H1 (cell line): ENCODE measurements around the gene DNAL1. TPM values are rescaled to one million over a fixed set of nuclear protein-coding genes. Genes with fewer than 3 reads are reported as not detected.

Experiments used
- CTCF ChIA-PET: fragments of 300-600 bp; sonication (Branson Sonifier 250); formaldehyde crosslinking; loops from one replicate; lab custom pipeline; 2021; ENCODE audit not compliant: partially characterized antibody; lab: Charles Lee
- POLR2A ChIA-PET: fragments of 300-600 bp; sonication (Branson Sonifier 250); formaldehyde crosslinking; loops from one replicate; lab custom pipeline; 2021; ENCODE audit warnings: inconsistent platforms; ENCODE audit not compliant: partially characterized antibody; lab: Charles Lee
- DNase-seq, 2 experiments: peaks; one replicate each; pipeline versions ENCODE4 v3.0.0 to v3.0.0-alpha.2; 2010 to 2022; ENCODE audit warnings: low spot score in 2 of 2, low read depth in 1 of 2, mixed read lengths in 1 of 2
- FAIRE-seq: peaks from 2 replicates; lab custom pipeline; 2011; peaks lifted over from hg19 to GRCh38; lab: Jason Lieb, UNC
- H2AFZ ChIP-seq: 2 replicates; pipeline ENCODE4 v1.8.1; 2012; ENCODE audit warnings: low read length, inconsistent platforms
- H2AK5ac ChIP-seq: 2 replicates; pipeline ENCODE4 v1.6.1; 2013; ENCODE audit warnings: low read depth, low read length
- H2BK120ac ChIP-seq: replicated peaks from 2 replicates; pipeline ENCODE3; 2013; ENCODE audit warnings: low read depth, low read length, inconsistent platforms
- H2BK12ac ChIP-seq: 2 replicates; pipeline ENCODE4 v1.6.1; 2013; ENCODE audit warnings: low read depth, low read length
- H2BK15ac ChIP-seq: 2 replicates; pipeline ENCODE4 v1.6.1; 2013; ENCODE audit warnings: low read length
- H2BK20ac ChIP-seq: 2 replicates; pipeline ENCODE4 v1.6.1; 2013; ENCODE audit warnings: low read length
- H2BK5ac ChIP-seq: 2 replicates; pipeline ENCODE4 v1.6.1; 2013; ENCODE audit warnings: low read depth, low read length
- H3K14ac ChIP-seq: 2 replicates; pipeline ENCODE4 v1.6.1; 2013; ENCODE audit warnings: inconsistent platforms; ENCODE audit not compliant: insufficient read length
- H3K18ac ChIP-seq: 2 replicates; pipeline ENCODE4 v1.6.1; 2013; ENCODE audit warnings: low read length; ENCODE audit errors: extremely low read depth
- H3K23ac ChIP-seq: 2 replicates; pipeline ENCODE4 v1.6.1; 2013; ENCODE audit warnings: inconsistent platforms; ENCODE audit not compliant: insufficient read length
- H3K23me2 ChIP-seq: 2 replicates; pipeline ENCODE4 v1.6.1; 2013; ENCODE audit warnings: low read depth, low read length
- H3K27ac ChIP-seq: 2 replicates; pipeline ENCODE4 v1.6.1; 2011; ENCODE audit warnings: low read depth, low read length, inconsistent platforms
- H3K27me3 ChIP-seq, 4 experiments: replicated peaks in 1 of 4; 1 replicate in 1 of 4; 2 replicates in 3 of 4; pipeline versions ENCODE4 v1.6.1 to v1.8.1; 2011 to 2013; ENCODE audit warnings: low read length in 3 of 4, mild to moderate bottlenecking in 3 of 4, inconsistent platforms in 2 of 4, mixed read lengths in 2 of 4, moderate library complexity in 1 of 4; ENCODE audit not compliant: control insufficient read depth in 3 of 4, insufficient read depth in 3 of 4; ENCODE audit errors: extremely low read depth in 1 of 4
- H3K36me3 ChIP-seq, 4 experiments: 2 replicates each; pipeline versions ENCODE4 v1.6.1 to v1.8.1; 2011 to 2013; ENCODE audit warnings: mild to moderate bottlenecking in 4 of 4, low read length in 3 of 4, moderate library complexity in 2 of 4, control low read depth in 1 of 4, inconsistent platforms in 1 of 4; ENCODE audit not compliant: insufficient read depth in 4 of 4, control insufficient read depth in 2 of 4
- H3K4ac ChIP-seq: replicated peaks from 2 replicates; pipeline ENCODE3; 2013; ENCODE audit warnings: low read length, low read depth, mixed read lengths, inconsistent platforms; ENCODE audit not compliant: insufficient read length
- H3K4me1 ChIP-seq, 4 experiments: replicated peaks in 1 of 4; 1 replicate in 1 of 4; 2 replicates in 3 of 4; pipeline versions ENCODE4 v1.6.1 to v1.8.1; 2011 to 2013; ENCODE audit warnings: low read length in 3 of 4, inconsistent platforms in 2 of 4, mixed read lengths in 1 of 4; ENCODE audit not compliant: insufficient read depth in 4 of 4, control insufficient read depth in 3 of 4
- H3K4me2 ChIP-seq, 2 experiments: 2 replicates each; pipeline versions ENCODE4 v1.6.1 to v1.8.1; 2011 to 2013; ENCODE audit warnings: low read depth in 2 of 2, low read length in 2 of 2, control low read depth in 1 of 2, inconsistent platforms in 1 of 2, mild to moderate bottlenecking in 1 of 2; ENCODE audit not compliant: insufficient read depth in 1 of 2
- H3K4me3 ChIP-seq, 4 experiments: fragments of 200-600, 300-600 bp in 1 of 4; sonication (generic), shearing (Covaris generic), sonication (Bioruptor Twin) in 1 of 4; 2 replicates each; pipeline versions ENCODE4 v1.5.1 to v1.8.1; 2011 to 2016; ENCODE audit warnings: low read length in 4 of 4, low read depth in 3 of 4, control low read depth in 2 of 4, inconsistent platforms in 2 of 4, mild to moderate bottlenecking in 2 of 4, mixed read lengths in 1 of 4, moderate library complexity in 1 of 4; ENCODE audit not compliant: insufficient read depth in 2 of 4; ENCODE audit errors: extremely low read depth in 1 of 4
- H3K56ac ChIP-seq: replicated peaks from 2 replicates; pipeline ENCODE3; 2013; ENCODE audit warnings: low read depth, mild to moderate bottlenecking, mixed read lengths, low read length, inconsistent platforms; ENCODE audit not compliant: insufficient read length
- H3K79me1 ChIP-seq: 2 replicates; pipeline ENCODE4 v1.6.1; 2013; ENCODE audit warnings: low read depth, low read length, control low read depth
- H3K79me2 ChIP-seq, 2 experiments: 2 replicates each; pipeline versions ENCODE4 v1.6.1 to v1.8.1; 2012 to 2013; ENCODE audit warnings: low read length in 2 of 2, mild to moderate bottlenecking in 2 of 2, inconsistent platforms in 1 of 2; ENCODE audit not compliant: insufficient read depth in 2 of 2, control insufficient read depth in 1 of 2
- H3K9ac ChIP-seq, 4 experiments: replicated peaks in 1 of 4; 1 replicate in 1 of 4; 2 replicates in 3 of 4; pipeline versions ENCODE4 v1.6.1 to v1.8.1; 2011 to 2013; ENCODE audit warnings: low read depth in 3 of 4, low read length in 3 of 4, control low read depth in 2 of 4, mild to moderate bottlenecking in 2 of 4, moderate library complexity in 2 of 4, inconsistent platforms in 1 of 4; ENCODE audit errors: extremely low read depth in 1 of 4
- H3K9me3 ChIP-seq, 2 experiments: 2 replicates each; pipeline versions ENCODE4 v1.6.1 to v1.8.1; 2012 to 2013; ENCODE audit warnings: mild to moderate bottlenecking in 2 of 2, moderate library complexity in 2 of 2, control low read depth in 1 of 2, inconsistent platforms in 1 of 2, low read depth in 1 of 2, low read length in 1 of 2, mixed read lengths in 1 of 2; ENCODE audit not compliant: insufficient read depth in 2 of 2
- H4K20me1 ChIP-seq, 2 experiments: replicated peaks in 1 of 2; 2 replicates each; pipeline versions ENCODE3 to v1.8.1; 2011 to 2013; ENCODE audit warnings: inconsistent platforms in 2 of 2, low read length in 2 of 2, mild to moderate bottlenecking in 1 of 2; ENCODE audit not compliant: insufficient read depth in 2 of 2, control insufficient read depth in 1 of 2
- H4K5ac ChIP-seq: 2 replicates; pipeline ENCODE4 v1.6.1; 2013; ENCODE audit warnings: low read length, low read depth, mixed read lengths, inconsistent platforms; ENCODE audit not compliant: insufficient read length
- H4K8ac ChIP-seq: 2 replicates; pipeline ENCODE4 v1.8.0; 2013; ENCODE audit warnings: mild to moderate bottlenecking, moderate library complexity, low read length, inconsistent platforms; ENCODE audit not compliant: insufficient read depth; ENCODE audit errors: extremely low read depth
- H4K91ac ChIP-seq: replicated peaks from 2 replicates; pipeline ENCODE3; 2013; ENCODE audit warnings: low read length, mixed read lengths, inconsistent platforms; ENCODE audit not compliant: insufficient read length
- CREB1 ChIP-seq: IDR thresholded peaks from 2 replicates; pipeline ENCODE4 v1.6.1; 2012; ENCODE audit warnings: inconsistent platforms
- HDAC2 ChIP-seq, 2 experiments: fragments of 300-600 bp in 1 of 2; sonication (generic) in 1 of 2; IDR thresholded peaks; 2 replicates each; pipeline ENCODE4 v1.6.1; 2011 to 2012; ENCODE audit warnings: low read depth in 2 of 2, low read length in 2 of 2, mild to moderate bottlenecking in 2 of 2, moderate library complexity in 2 of 2, borderline replicate concordance in 1 of 2, inconsistent platforms in 1 of 2
- JUND ChIP-seq: IDR thresholded peaks from 2 replicates; pipeline ENCODE4 v1.6.1; 2011; ENCODE audit warnings: mild to moderate bottlenecking, improper control_type of control experiment, low read length
- TBP ChIP-seq: IDR thresholded peaks from 2 replicates; pipeline ENCODE4 v1.6.1; 2011; ENCODE audit warnings: low read depth, low read length, improper control_type of control experiment
- WGBS, 2 experiments: shearing (Covaris generic) in 1 of 2; methylation state at CpG; one replicate each; pipeline versions ENCODE4 v1.1.6 to v1.1.7; 2013 to 2015; ENCODE audit warnings: low lambda C conversion rate in 2 of 2, mixed read lengths in 2 of 2, inconsistent platforms in 1 of 2, low coverage in 1 of 2, missing lambda C conversion rate in 1 of 2; ENCODE audit not compliant: insufficient replicate concordance in 2 of 2, insufficient coverage in 1 of 2, insufficient read length in 1 of 2; ENCODE audit errors: extremely low coverage in 1 of 2, missing lambda C conversion rate in 1 of 2; 5-methylcytosine and 5-hydroxymethylcytosine counted together
- polyA plus RNA-seq, 7 experiments: library from polyadenylated mRNA; depleted of rRNA in 3 of 7; stranded (reverse) in 5 of 7; unstranded in 2 of 7; fragments of >200 nt in 5 of 7; fragments of 200-250 nt in 2 of 7; gene quantifications; 1 replicate in 5 of 7; 2 replicates in 1 of 7; 4 replicates in 1 of 7; pipeline versions ENCODE4 v1.2.1 to v1.2.3, GENCODE V29; 2011 to 2013; ENCODE audit warnings: missing spikeins in 2 of 7, mixed read lengths in 2 of 7
- total RNA-seq: library from RNA; stranded (reverse); fragmentation: NEBNext Ultra II Directional; extraction: Animal tissue kit (Norgen Biotek cat#: 25700); gene quantifications from 2 replicates; pipeline ENCODE4 v1.2.1, GENCODE V29; 2021

DNAL1 gene
- total and polyA plus RNA-seq, 2 of the 8 experiments (the other 6 are each of a cell fraction or from before 2014, with no cell fraction given) = 2.8 to 16.8 TPM

- Histone ChIP-seq H3K9ac (no peak overlapping the region), H3K79me1 (peaks cover 2% of the 10 kb centered on the region; the same call in 1 of the 2 replicates), H3K4ac (no peak overlapping the region), H2BK12ac (0 out of 2 replicates have a peak overlapping the region, but pooled peaks have one; percentile 17), H2AFZ (no peak overlapping the region), H3K36me3 (peaks cover 0 to 6% (median 0%) of the 10 kb centered on the region in 4 experiments; a peak in 1 of 8 replicates), H3K4me2 (peak overlapping the region; percentile 55 to 95), H2BK15ac (no peak overlapping the region), H2BK120ac (no peak overlapping the region), H4K8ac (peak overlapping the region; percentile 22; the same call in 1 of the 2 replicates), H2BK20ac (no peak overlapping the region), H3K27me3 (peaks cover 0 to 6% (median 2%) of the 10 kb centered on the region in 4 experiments; a peak in 3 of 7 replicates), H3K18ac (no peak overlapping the region; the same call in 1 of the 2 replicates), H2BK5ac (no peak overlapping the region), H3K14ac (no peak overlapping the region), H3K9me3 (no peaks in the 10 kb centered on the region), H4K5ac (no peak overlapping the region), H3K79me2 (no peaks in the 10 kb centered on the region), H2AK5ac (peak overlapping the region; percentile 75; the same call in 1 of the 2 replicates), H3K56ac (no peak overlapping the region), H3K4me3 (peak overlapping the region in 3 of 4 experiments; percentile 8 to 79 (median 43); a peak in 3 of 8 replicates), H3K23ac (no peak overlapping the region), H4K20me1 (peaks cover 4 to 6% of the 10 kb centered on the region in 2 experiments), H3K4me1 (peaks cover 16 to 32% (median 24%) of the 10 kb centered on the region in 4 experiments), H3K27ac (no peak overlapping the region), H4K91ac (no peak overlapping the region), H3K23me2 (peaks cover 15% of the 10 kb centered on the region)
- POLR2A ChIA-PET = interaction anchor here (1.2 to 3.4 kb wide), 5 partner anchors 9 to 52 kb away, joined by 3 to 11 read pairs (median 3); a partner anchor contains a TSS
- FAIRE-seq (no peak), DNase-seq (no peak)
- CTCF ChIA-PET = interaction anchor here (0.6 to 1.6 kb wide), 4 partner anchors 9 to 104 kb away, joined by 3 to 10 read pairs (median 3); no protein-coding TSS in a partner anchor
- TF ChIP-seq TBP = no peak
- no peak for TF ChIP-seq JUND
- TF ChIP-seq HDAC2 (IDR thresholded peaks at IDR 0.05; ENCODE audit: borderline replicate concordance in 1 of 2, low read depth in 2 of 2, low read length in 2 of 2) = no peak
- TF ChIP-seq CREB1 = no peak
- WGBS, 2 experiments = 59% methylated on average over 13 of the region's 13 CpGs; no CpG with 5 or more reads in 1 of the 2 experiments
These were observed 74.6 kb downstream of the DNAL1 start for GRCh38 chr14:73719361-73719760.
